Bone marrow (tissue), 2 donors: ENCODE measurements around the gene FAM13C.
"Not testable (repeated sequence)": the region's sequence is repeated elsewhere in the genome, so short reads cannot be mapped to it uniquely, and the experiment has no call there.

Experiments
- DNase-seq, 2 donors: peaks; one replicate each; lab custom pipeline; 2025; lab: John Stamatoyannopoulos, UW

FAM13C gene

GRCh38 chr10:59362144-59362958 is at the start of gene FAM13C:
TSS of gene FAM13C (minus strand) at chr10:59362549. CDS start at chr10:59362460, 89 bp downstream.
- no peak for DNase-seq

GRCh38 chr10:59405235-59405634 is 42.9 kb upstream of the FAM13C start:
- DNase-seq = no peak

GRCh38 chr10:59400214-59400613 is 37.9 kb upstream of the FAM13C start:
- no peak for DNase-seq

GRCh38 chr10:59399329-59399728 is 37.0 kb upstream of the FAM13C start:
- DNase-seq = not testable (repeated sequence)

- no peak for DNase-seq
These were observed 35.6 kb upstream of the FAM13C start for GRCh38 chr10:59397961-59398360.

- no peak for DNase-seq
These were observed 33.6 kb upstream of the FAM13C start for GRCh38 chr10:59395984-59396383.

GRCh38 chr10:59393349-59393748 is 31.0 kb upstream of the FAM13C start:
- DNase-seq = no peak

- no peak for DNase-seq
These were observed 28.7 kb upstream of the FAM13C start for GRCh38 chr10:59391060-59391459.

- no peak for DNase-seq
These were observed 26.3 kb upstream of the FAM13C start for GRCh38 chr10:59388671-59388976.

- no peak for DNase-seq
These were observed 25.8 kb upstream of the FAM13C start for GRCh38 chr10:59387951-59388670.

GRCh38 chr10:59384761-59385160 is 22.4 kb upstream of the FAM13C start:
- no peak for DNase-seq

- DNase-seq = no peak
These were observed 21.6 kb upstream of the FAM13C start for GRCh38 chr10:59383908-59384307.

GRCh38 chr10:59383436-59383835 is 21.1 kb upstream of the FAM13C start:
- no peak for DNase-seq

- no peak for DNase-seq
These were observed 20.5 kb upstream of the FAM13C start for GRCh38 chr10:59382831-59383295.

- DNase-seq = no peak
These were observed 19.3 kb upstream of the FAM13C start for GRCh38 chr10:59381687-59382086.

GRCh38 chr10:59376846-59377245 is 14.5 kb upstream of the FAM13C start:
- no peak for DNase-seq

GRCh38 chr10:59375990-59376389 is 13.6 kb upstream of the FAM13C start:
- DNase-seq = no peak

- DNase-seq = no peak
These were observed 12.6 kb upstream of the FAM13C start for GRCh38 chr10:59374916-59375315.

- DNase-seq = no peak
These were observed 10.7 kb upstream of the FAM13C start for GRCh38 chr10:59373071-59373470.

- no peak for DNase-seq
These were observed 10.2 kb upstream of the FAM13C start for GRCh38 chr10:59372543-59372942.

GRCh38 chr10:59366290-59366689 is 3.9 kb upstream of the FAM13C start:
- no peak for DNase-seq

GRCh38 chr10:59363446-59363958 is 1.2 kb upstream of the FAM13C start:
- no peak for DNase-seq

GRCh38 chr10:59362959-59363381 is 621 bp upstream of the FAM13C start:
- DNase-seq = no peak
